Karpas-422 (cell line): ENCODE results near the gene ROR1. TPM values are rescaled to one million over a fixed set of nuclear protein-coding genes. Genes with fewer than 3 reads are reported as not detected.

ENCODE experiments used
- DNase-seq: peaks from one replicate; pipeline ENCODE4 v3.0.0-alpha.2; 2015
- H2AFZ ChIP-seq: fragments of 200-600 bp; sonication (generic); 2 replicates; pipeline ENCODE4 v1.6.1; 2014; ENCODE audit warnings: antibody characterized with exemption, low read length, mixed read lengths
- H3K27ac ChIP-seq: fragments of 200-600 bp; sonication (generic); 2 replicates; pipeline ENCODE4 v1.5.1; 2014; ENCODE audit warnings: mild to moderate bottlenecking, low read length, moderate library complexity
- H3K27me3 ChIP-seq: fragments of 200-600 bp; sonication (generic); 2 replicates; pipeline ENCODE4 v1.6.1; 2014; ENCODE audit warnings: low read length, mixed read lengths
- H3K36me3 ChIP-seq: fragments of 200-600 bp; sonication (generic); 2 replicates; pipeline ENCODE4 v1.6.1; 2014; ENCODE audit warnings: low read length, mixed read lengths; ENCODE audit not compliant: insufficient read depth
- H3K4me1 ChIP-seq: fragments of 200-600 bp; sonication (generic); 2 replicates; pipeline ENCODE4 v1.6.1; 2014; ENCODE audit warnings: mild to moderate bottlenecking, low read length, mixed read lengths
- H3K4me2 ChIP-seq: fragments of 200-600 bp; sonication (generic); 2 replicates; pipeline ENCODE4 v1.6.1; 2014; ENCODE audit warnings: low read length, low read depth, mild to moderate bottlenecking; ENCODE audit not compliant: poor library complexity, severe bottlenecking
- H3K4me3 ChIP-seq: fragments of 200-600 bp; sonication (generic); 2 replicates; pipeline ENCODE4 v1.5.1; 2014; ENCODE audit warnings: mild to moderate bottlenecking, antibody characterized with exemption, low read length, mixed read lengths
- H3K79me2 ChIP-seq: fragments of 200-600 bp; sonication (generic); 2 replicates; pipeline ENCODE4 v1.6.1; 2014; ENCODE audit warnings: mild to moderate bottlenecking, low read length, mixed read lengths
- H3K9ac ChIP-seq: fragments of 200-600 bp; sonication (generic); 2 replicates; pipeline ENCODE4 v1.6.0; 2014; ENCODE audit warnings: low read length
- H3K9me2 ChIP-seq: fragments of 200-600 bp; sonication (generic), shearing (Covaris generic); replicated peaks from 2 replicates; pipeline ENCODE4 v1.6.0; 2014; ENCODE audit warnings: mild to moderate bottlenecking, low read length, moderate library complexity; ENCODE audit not compliant: insufficient read depth
- H3K9me3 ChIP-seq: fragments of 300-700, 200-600 bp; sonication (generic); 2 replicates; pipeline ENCODE4 v1.6.1; 2014; ENCODE audit warnings: low read length, mixed read lengths
- H4K20me1 ChIP-seq: fragments of 200-600 bp; sonication (generic); 2 replicates; pipeline ENCODE4 v1.6.1; 2014; ENCODE audit warnings: mild to moderate bottlenecking, antibody characterized with exemption, low read length, low read depth; ENCODE audit not compliant: insufficient read depth
- total RNA-seq: library from RNA; depleted of rRNA; stranded (reverse); fragments of >200 nt; shearing (Covaris generic); gene quantifications from 2 replicates; pipeline ENCODE4 v1.2.3, GENCODE V29; 2014; ENCODE audit warnings: low replicate concordance

ROR1 gene
- total RNA-seq, 1 experiment from 2014 or later, result not detected

GRCh38 chr1:63739452-63739851 is 34.4 kb upstream of the ROR1 start:
- no peak overlapping the region for H2AFZ ChIP-seq
- no peaks in the 10 kb centered on the region for H3K9me3 ChIP-seq
- H3K9me2 ChIP-seq, result no peaks in the 10 kb centered on the region
- H3K4me2 ChIP-seq, result no peak overlapping the region
- H3K36me3 ChIP-seq, result no peaks in the 10 kb centered on the region
- no peaks in the 10 kb centered on the region for H4K20me1 ChIP-seq
- no peaks in the 10 kb centered on the region for H3K4me1 ChIP-seq
- no peak overlapping the region for H3K9ac ChIP-seq
- H3K27ac ChIP-seq, result no peak overlapping the region
- no peaks in the 10 kb centered on the region for H3K27me3 ChIP-seq
- H3K79me2 ChIP-seq, result no peaks in the 10 kb centered on the region
- no peak overlapping the region for H3K4me3 ChIP-seq
- DNase-seq, result no peak

GRCh38 chr1:63740432-63740831 is 33.4 kb upstream of the ROR1 start:
- H4K20me1 ChIP-seq, result no peaks in the 10 kb centered on the region
- no peak overlapping the region for H3K9ac ChIP-seq
- H3K4me3 ChIP-seq, result no peak overlapping the region
- H2AFZ ChIP-seq, result no peak overlapping the region
- no peaks in the 10 kb centered on the region for H3K9me2 ChIP-seq
- no peaks in the 10 kb centered on the region for H3K9me3 ChIP-seq
- no peaks in the 10 kb centered on the region for H3K36me3 ChIP-seq
- no peaks in the 10 kb centered on the region for H3K79me2 ChIP-seq
- H3K27me3 ChIP-seq, result no peaks in the 10 kb centered on the region
- no peak overlapping the region for H3K4me2 ChIP-seq
- DNase-seq, result no peak
- H3K27ac ChIP-seq, result no peak overlapping the region
- H3K4me1 ChIP-seq, result no peaks in the 10 kb centered on the region

GRCh38 chr1:63742526-63742925 is 31.3 kb upstream of the ROR1 start:
- no peaks in the 10 kb centered on the region for H4K20me1 ChIP-seq
- no peak overlapping the region for H3K4me3 ChIP-seq
- DNase-seq, result no peak
- no peaks in the 10 kb centered on the region for H3K79me2 ChIP-seq
- no peak overlapping the region for H3K9ac ChIP-seq
- no peaks in the 10 kb centered on the region for H3K4me1 ChIP-seq
- H2AFZ ChIP-seq, result no peak overlapping the region
- no peak overlapping the region for H3K27ac ChIP-seq
- H3K4me2 ChIP-seq, result no peak overlapping the region
- no peaks in the 10 kb centered on the region for H3K9me3 ChIP-seq
- no peaks in the 10 kb centered on the region for H3K27me3 ChIP-seq
- no peaks in the 10 kb centered on the region for H3K36me3 ChIP-seq
- H3K9me2 ChIP-seq, result no peaks in the 10 kb centered on the region

DNA sequence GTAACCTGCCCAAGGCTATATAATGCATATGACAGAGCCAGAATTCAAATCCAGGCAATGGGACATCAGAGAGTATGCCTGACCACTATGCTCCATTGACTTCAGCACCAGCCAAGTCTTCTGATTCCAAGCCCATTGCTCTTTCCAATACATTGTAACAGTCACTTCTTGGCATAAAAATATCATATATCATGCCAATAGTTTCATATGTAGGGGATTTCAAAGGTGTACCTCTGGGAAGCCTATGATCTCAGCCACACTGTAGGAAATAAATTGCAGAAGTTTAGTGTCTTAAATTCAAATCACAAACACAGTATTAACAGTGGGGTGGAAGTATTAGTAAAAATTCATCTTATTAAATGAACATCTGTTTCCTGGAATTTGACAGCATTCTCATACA is 30.0 kb upstream of the ROR1 start:
- H3K9me2 ChIP-seq, result no peaks in the 10 kb centered on the region
- no peak overlapping the region for H3K4me3 ChIP-seq
- no peaks in the 10 kb centered on the region for H3K9me3 ChIP-seq
- H3K27me3 ChIP-seq, result no peaks in the 10 kb centered on the region
- H2AFZ ChIP-seq, result no peak overlapping the region
- no peaks in the 10 kb centered on the region for H3K4me1 ChIP-seq
- no peak for DNase-seq
- no peaks in the 10 kb centered on the region for H3K79me2 ChIP-seq
- H3K4me2 ChIP-seq, result no peak overlapping the region
- no peak overlapping the region for H3K9ac ChIP-seq
- H4K20me1 ChIP-seq, result no peaks in the 10 kb centered on the region
- H3K36me3 ChIP-seq, result no peaks in the 10 kb centered on the region
- H3K27ac ChIP-seq, result no peak overlapping the region

DNA sequence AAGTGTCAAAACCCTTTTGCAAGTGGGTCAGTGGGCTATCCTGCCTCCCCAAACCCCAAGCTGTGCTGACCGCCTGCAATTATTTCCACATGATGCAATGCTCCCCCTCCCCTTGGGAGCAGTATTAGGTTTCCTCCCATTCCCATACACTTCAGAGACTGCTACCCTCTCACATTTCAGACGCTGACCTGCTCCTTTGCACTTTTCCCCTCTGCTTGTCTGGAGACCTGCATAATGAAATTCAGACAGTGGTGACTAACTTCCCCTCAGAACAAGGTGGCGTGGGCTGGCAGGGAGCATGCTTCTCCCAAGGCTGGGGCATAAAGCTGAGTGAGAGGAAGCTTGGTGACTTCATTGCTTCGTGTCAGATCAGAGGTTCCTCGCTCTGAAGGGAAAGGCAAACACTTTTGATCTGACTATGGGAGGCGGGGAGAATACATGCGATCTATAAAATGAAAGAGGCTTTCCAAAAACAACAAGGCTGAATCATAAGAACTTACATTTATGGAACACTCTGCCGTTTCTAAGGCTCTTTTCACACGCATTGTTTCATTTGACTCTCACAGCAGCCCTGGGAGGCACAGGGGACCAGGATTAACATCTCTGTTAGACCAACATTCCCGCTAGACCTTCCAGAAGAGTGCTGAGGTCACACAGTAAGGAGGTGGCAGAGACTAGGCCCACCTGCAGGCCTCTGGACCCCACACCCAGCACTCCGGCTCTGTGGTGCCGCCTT is 27.5 kb upstream of the ROR1 start:
- Histone ChIP-seq H3K4me3 (no peak overlapping the region), H3K27ac (no peak overlapping the region), H3K9me2 (no peaks in the 10 kb centered on the region), H3K79me2 (no peaks in the 10 kb centered on the region), H3K9ac (no peak overlapping the region), H2AFZ (no peak overlapping the region), H4K20me1 (no peaks in the 10 kb centered on the region), H3K4me2 (no peak overlapping the region), H3K9me3 (no peaks in the 10 kb centered on the region), H3K36me3 (no peaks in the 10 kb centered on the region), H3K4me1 (no peaks in the 10 kb centered on the region), H3K27me3 (no peaks in the 10 kb centered on the region)
- DNase-seq, result no peak

GRCh38 chr1:63747445-63747844 is 26.4 kb upstream of the ROR1 start:
- no peaks in the 10 kb centered on the region for H3K9me3 ChIP-seq
- no peaks in the 10 kb centered on the region for H3K79me2 ChIP-seq
- no peaks in the 10 kb centered on the region for H4K20me1 ChIP-seq
- H3K9ac ChIP-seq, result no peak overlapping the region
- H3K4me2 ChIP-seq, result no peak overlapping the region
- H3K4me3 ChIP-seq, result no peak overlapping the region
- H3K9me2 ChIP-seq, result no peaks in the 10 kb centered on the region
- H3K36me3 ChIP-seq, result no peaks in the 10 kb centered on the region
- no peak overlapping the region for H3K27ac ChIP-seq
- H3K27me3 ChIP-seq, result no peaks in the 10 kb centered on the region
- no peak overlapping the region for H2AFZ ChIP-seq
- H3K4me1 ChIP-seq, result no peaks in the 10 kb centered on the region
- DNase-seq, result no peak

- no peaks in the 10 kb centered on the region for H4K20me1 ChIP-seq
- no peaks in the 10 kb centered on the region for H3K9me2 ChIP-seq
- no peaks in the 10 kb centered on the region for H3K79me2 ChIP-seq
- H3K36me3 ChIP-seq, result no peaks in the 10 kb centered on the region
- no peaks in the 10 kb centered on the region for H3K9me3 ChIP-seq
- no peak overlapping the region for H3K9ac ChIP-seq
- no peak for DNase-seq
- H3K27ac ChIP-seq, result no peak overlapping the region
- no peaks in the 10 kb centered on the region for H3K4me1 ChIP-seq
- H3K4me2 ChIP-seq, result no peak overlapping the region
- H2AFZ ChIP-seq, result no peak overlapping the region
- H3K4me3 ChIP-seq, result no peak overlapping the region
- no peaks in the 10 kb centered on the region for H3K27me3 ChIP-seq
Measured at GRCh38 chr1:63748046-63748580, 25.7 kb upstream of the ROR1 start.

DNA sequence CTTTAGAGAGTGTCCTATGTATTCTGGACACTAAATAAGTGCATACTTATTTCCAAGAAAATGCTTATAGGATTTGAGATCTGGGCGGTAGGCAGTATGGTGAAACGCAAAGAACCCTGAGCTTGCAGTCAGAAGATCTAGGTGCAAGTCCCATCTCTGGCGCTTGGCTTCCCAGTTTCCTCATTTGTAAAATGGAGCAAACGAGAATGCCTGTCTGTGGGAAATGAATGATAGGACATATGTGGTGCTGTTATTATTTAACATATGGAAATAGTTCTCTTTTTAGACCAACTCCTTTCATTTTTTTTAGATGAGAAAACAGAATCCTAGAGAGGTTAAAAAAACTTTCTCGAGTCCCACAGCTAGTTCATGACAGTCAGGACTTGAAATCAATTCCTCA is 25.2 kb upstream of the ROR1 start:
- H3K27ac ChIP-seq, result no peak overlapping the region
- H2AFZ ChIP-seq, result no peak overlapping the region
- no peaks in the 10 kb centered on the region for H3K36me3 ChIP-seq
- H3K79me2 ChIP-seq, result no peaks in the 10 kb centered on the region
- H4K20me1 ChIP-seq, result no peaks in the 10 kb centered on the region
- H3K27me3 ChIP-seq, result no peaks in the 10 kb centered on the region
- H3K9me3 ChIP-seq, result no peaks in the 10 kb centered on the region
- no peak overlapping the region for H3K9ac ChIP-seq
- no peaks in the 10 kb centered on the region for H3K4me1 ChIP-seq
- no peak overlapping the region for H3K4me2 ChIP-seq
- H3K9me2 ChIP-seq, result no peaks in the 10 kb centered on the region
- no peak for DNase-seq
- H3K4me3 ChIP-seq, result no peak overlapping the region
